Right lobe of liver (tissue), 4 donors: ENCODE data around the gene ADRM1.

Source experiments
- CTCF ChIP-seq, 4 donors: fragments of 200-600 bp in 3 of 4; fragments of 450-650 bp in 1 of 4; IDR thresholded peaks; one replicate each; pipeline versions ENCODE4 v1.5.1 to v1.8.0; 2016 to 2022; ENCODE audit warnings: antibody characterized with exemption in 4 of 4, mild to moderate bottlenecking in 2 of 4
- POLR2A ChIP-seq: fragments of 450-650 bp; IDR thresholded peaks from one replicate; pipeline ENCODE4 v1.6.1; 2017; ENCODE audit warnings: antibody characterized with exemption, mild to moderate bottlenecking
- donor health status: DM: no; HTN: no; CAD: no.
- donor health status: DM: no; HTN: no; CAD: no.
- donor health status: DM: no; HTN: yes; CAD: no.

GRCh38 chr20:62296724-62297448 lies 5.9 kb upstream of the ADRM1 start:
- no peak for TF ChIP-seq CTCF (IDR thresholded peaks at IDR 0.05)
- TF ChIP-seq POLR2A: no peak
